NCI-H187 (cell line): ENCODE data around the gene KRT82.

ENCODE experiments used
- DNase-seq, 2 experiments: peaks; one replicate each; lab custom pipeline; 2025; lab: John Stamatoyannopoulos, UW

The KRT82 gene

DNA sequence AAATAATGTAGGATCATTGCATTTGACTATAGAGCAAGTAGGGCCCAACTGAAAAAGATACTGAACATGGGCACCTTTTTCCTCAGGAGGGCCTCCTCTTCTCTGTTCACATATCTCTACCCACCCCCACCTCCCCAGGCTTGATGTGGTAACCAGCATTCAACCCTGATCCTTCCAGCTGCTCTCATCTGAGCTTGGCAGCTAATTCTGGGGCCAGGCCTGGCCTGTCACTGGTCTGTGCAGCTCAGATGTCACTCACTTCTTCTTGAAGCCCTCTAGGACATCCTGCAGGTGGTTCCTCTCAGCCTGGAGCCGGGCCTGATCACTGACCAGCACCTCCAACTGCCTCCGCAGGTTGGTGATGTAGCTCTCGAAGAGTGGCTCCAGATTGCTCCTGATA lies 22.8 kb downstream of the KRT82 start:
- DNase-seq, result no peak

DNA sequence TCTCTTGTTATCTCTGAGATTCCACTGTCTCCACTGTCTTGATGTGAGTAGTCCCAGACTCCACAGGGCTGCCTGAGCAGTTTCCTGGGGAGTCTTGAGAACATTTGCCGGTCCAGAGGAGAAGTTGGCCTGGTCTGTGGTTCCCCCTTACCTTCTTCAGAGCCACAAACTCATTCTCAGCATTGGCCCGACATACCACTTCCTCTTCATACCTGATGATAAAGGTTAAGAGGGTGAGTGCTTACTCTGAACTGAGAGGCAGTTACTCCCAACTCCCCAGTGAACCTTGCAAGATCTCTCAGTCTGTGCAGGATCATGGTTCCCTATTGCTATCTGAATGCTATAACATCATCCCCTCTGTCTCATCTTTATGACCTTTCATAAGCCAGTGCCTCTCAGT lies 23.3 kb downstream of the KRT82 start:
- no peak for DNase-seq

DNA sequence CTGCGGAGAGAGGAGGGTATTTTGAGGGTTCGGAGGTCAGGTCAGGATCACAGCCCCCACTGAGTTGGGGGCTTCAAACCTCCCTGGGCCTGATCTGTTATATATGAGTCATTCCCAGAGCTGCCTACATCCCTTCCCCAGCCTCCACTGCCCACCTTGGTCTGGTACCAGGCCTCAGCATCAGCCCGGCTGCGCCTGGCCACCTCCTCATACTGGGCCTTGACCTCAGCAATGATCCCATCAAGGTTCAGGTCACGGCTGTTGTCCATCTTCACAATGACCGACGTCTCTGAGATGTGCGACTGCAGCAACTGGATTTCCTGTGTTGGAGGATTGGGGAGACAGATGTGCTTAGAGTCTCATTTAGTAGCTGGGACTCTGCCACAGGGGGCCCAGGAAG lies 24.9 kb downstream of the KRT82 start:
- no peak for DNase-seq

DNA sequence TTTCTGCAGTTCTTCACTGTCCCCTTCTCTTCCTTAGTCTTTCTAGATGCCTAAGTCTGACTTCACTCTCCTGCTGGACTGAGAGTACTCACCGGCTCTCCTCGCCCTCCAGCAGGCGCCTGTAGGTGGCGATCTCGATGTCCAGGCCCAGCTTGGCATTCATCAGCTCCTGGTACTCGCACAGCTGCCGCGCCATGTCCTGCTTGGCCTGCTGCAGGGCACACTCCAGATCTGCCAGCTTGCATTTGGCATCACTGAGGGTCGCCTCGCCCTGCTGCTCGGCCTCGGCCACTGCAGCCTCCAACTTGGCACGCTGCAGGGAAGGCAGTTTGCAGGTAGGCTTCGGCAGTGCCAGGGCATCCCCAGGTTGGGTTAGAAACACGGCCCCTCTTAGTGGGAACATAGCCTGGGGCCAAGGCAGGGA lies 25.9 kb downstream of the KRT82 start:
- no peak for DNase-seq

- no peak for DNase-seq
These were observed 26.6 kb downstream of the KRT82 start for GRCh38 chr12:52379536-52379935.

DNA sequence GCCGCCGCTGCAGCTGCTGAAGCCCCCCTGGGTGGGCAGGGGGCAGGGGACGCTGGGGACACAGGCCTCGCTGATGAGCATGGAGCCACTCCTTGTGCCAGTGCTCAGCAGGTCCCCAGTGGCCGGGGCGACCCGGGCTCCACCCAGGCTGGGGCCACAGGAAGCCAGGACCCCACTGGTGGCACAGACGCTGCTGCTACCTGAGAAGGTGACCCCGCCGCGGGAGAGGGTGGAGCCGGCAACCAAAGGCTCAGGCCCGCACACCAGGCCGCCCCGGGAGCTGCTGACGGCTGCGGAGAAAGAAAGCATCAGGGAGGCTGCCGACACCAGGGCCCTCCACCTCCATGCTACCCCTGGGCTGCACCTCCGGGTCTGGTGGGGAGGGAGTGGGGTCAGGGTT lies 28.0 kb downstream of the KRT82 start:
- no peak for DNase-seq

DNA sequence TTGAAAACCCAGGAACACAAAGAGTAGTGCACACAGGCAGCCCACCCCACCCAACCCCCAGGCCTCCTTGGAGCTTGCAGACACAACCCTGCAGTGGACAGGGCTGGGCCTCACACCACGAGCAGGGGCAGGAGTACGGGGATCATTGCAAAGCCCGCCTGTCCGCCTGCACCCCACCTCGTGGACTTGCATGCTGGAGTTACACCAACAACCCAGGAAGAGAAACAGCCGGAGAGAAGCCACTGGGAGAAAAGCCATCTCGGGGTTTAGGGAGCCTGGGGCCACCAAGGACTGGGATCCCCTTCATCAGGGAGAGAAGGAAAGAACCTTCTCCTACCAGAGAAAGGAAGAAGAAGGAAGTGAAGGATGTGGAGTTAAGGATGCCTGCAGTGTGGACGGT lies 28.9 kb downstream of the KRT82 start:
- no peak for DNase-seq

GRCh38 chr12:52372216-52373154 lies 33.6 kb downstream of the KRT82 start:
- peak; percentile 33 to 47 for DNase-seq

DNA sequence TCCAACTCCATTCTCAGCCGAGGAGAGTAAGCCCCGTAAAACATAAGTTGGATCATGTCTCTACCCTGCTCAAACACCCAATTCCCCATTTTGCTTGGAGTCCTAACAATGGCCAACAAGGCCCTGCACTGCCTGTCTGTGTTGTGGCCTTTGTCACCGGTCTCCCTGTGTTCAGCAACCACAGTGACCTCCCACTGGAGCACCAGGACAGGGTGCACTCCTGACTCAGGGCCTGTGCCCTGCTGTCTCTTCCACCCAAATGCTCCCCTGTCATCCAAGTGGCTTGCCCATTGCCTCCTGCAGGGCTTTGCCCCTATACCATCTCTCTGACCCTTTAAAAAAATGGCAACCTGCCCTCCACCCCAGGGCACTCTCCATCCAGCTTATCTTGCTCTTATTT lies 34.4 kb downstream of the KRT82 start:
- no peak for DNase-seq

- DNase-seq, result no peak
These were observed 35.1 kb downstream of the KRT82 start for GRCh38 chr12:52370926-52371608.

DNA sequence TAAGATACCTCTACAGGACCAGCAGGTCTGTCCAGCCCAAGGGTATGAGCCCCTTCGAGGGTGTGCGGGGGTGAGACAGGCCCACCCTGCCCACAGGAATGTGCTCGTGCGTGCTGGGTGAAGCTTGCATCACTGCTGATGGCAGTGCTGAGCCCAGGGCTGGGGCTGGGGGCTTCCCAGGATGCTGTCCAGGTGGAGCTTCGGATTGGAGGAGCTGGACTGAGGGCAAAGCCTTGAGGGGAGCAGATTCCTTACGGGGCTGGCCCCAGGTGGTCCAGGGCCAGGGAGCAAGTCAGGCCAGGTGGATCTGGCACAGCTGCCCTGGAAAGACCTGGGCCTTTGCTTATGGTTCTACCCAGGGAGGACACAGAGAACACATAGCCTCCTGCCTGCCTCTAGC lies 36.3 kb downstream of the KRT82 start:
- DNase-seq, result no peak

GRCh38 chr12:52369211-52369610 lies 36.9 kb downstream of the KRT82 start:
- DNase-seq, result no peak

GRCh38 chr12:52368508-52368907 lies 37.6 kb downstream of the KRT82 start:
- DNase-seq, result no peak

- DNase-seq, result no peak
These were observed 38.3 kb downstream of the KRT82 start for GRCh38 chr12:52367876-52368275.

- DNase-seq, result no peak
These were observed 39.2 kb downstream of the KRT82 start, which contains the start of gene KRT85 for GRCh38 chr12:52366738-52367485. TSS of gene KRT85 (minus strand) at chr12:52367481. CDS start at chr12:52367405, 76 bp downstream.

- no peak for DNase-seq
These were observed 41.1 kb downstream of the KRT82 start for GRCh38 chr12:52364901-52365489.

DNA sequence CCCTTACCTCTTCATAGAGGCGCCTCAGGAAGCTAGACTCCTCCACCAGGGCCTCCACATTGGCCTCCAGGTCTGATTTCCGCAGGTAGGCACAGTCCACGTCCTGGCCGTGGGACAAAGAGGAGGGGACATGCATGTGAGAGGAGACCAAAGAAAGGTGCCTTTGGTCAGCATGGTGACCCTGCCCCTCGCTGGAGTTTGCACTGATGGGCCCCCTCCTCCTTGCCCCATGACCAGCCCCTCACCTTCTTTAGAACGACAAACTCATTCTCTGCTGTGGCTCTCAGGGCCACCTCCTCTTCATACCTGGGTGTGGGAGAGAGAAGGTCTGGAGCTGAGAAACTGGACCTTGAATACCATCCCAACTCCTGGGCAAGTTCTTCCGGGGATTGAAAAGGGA lies 42.1 kb downstream of the KRT82 start:
- DNase-seq, result no peak

DNA sequence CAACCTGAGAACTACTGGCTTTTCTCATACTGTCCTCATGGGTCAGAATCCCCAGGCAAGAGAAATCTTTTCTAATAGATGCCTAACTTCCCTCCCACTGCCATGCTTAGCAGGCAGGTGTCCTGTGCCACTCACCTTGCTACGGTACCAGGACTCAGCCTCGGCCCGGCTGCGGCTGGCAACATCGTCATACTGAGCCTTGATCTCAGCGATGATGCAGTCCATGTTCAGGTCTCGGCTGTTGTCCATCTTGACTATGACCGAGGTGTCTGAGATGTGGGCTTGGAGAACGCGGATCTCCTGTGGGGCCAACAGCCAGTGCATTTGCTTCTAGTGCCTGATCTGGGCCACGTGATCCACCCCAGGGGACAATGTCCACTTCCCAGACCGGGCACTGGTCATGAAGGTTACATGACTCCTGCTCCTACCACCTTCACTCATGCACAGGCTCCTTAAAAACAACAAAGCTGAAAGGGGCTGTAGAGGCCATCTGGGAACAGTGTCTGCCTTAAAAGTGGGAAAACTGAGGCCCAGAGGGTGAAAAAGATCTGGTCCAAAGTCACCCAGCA lies 42.9 kb downstream of the KRT82 start:
- no peak for DNase-seq

DNA sequence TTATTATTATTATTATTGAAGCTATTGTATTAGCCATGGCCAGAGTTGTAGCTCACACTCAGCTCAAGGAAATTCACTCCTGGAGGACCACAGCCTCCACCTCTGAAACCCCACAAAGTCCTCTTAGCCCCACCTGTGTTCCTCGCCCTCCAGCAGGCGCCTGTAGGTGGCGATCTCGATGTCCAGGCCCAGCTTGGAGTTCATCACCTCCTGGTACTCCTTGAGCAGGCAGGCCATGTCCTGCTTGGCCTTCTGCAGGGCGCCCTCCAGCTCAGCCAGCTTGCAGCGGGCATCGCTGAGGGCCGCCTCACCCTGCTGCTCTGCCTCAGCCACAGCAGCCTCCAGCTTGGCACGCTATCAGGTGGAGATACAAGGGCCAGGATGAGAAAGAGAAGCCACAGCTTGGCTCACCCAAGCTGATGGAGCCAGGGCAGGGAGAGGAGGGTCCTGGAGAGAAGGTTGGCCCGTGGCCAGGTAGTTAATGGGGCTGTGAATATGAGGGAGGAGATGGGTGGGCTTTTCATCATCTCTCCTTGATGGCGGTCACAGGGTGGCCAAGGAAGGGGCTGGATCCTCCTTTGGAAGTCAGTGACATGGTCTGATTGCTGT lies 43.9 kb downstream of the KRT82 start:
- DNase-seq, result no peak

- DNase-seq, result no peak
These were observed 44.6 kb downstream of the KRT82 start for GRCh38 chr12:52361553-52361952.

- DNase-seq, result no peak
These were observed 45.4 kb downstream of the KRT82 start for GRCh38 chr12:52360663-52361271.
